HG02870 (cell line): ENCODE results near the gene CRHR2.
"Not testable (repeated sequence)": the region's sequence is repeated elsewhere in the genome, so short reads cannot be mapped to it uniquely, and the experiment has no call there.

Source experiments
- ATAC-seq: cut with Tn5 transposase; IDR thresholded peaks from one replicate; pipeline ENCODE4 v1.9.1; 2021; ENCODE audit warnings: mild to moderate bottlenecking, moderate library complexity; ENCODE audit not compliant: unreplicated experiment

The CRHR2 gene

GRCh38 chr7:30656006-30656957 is 26.0 kb downstream of the CRHR2 start:
- no peak for ATAC-seq

GRCh38 chr7:30655096-30655970 is 26.9 kb downstream of the CRHR2 start:
- ATAC-seq = no peak

DNA sequence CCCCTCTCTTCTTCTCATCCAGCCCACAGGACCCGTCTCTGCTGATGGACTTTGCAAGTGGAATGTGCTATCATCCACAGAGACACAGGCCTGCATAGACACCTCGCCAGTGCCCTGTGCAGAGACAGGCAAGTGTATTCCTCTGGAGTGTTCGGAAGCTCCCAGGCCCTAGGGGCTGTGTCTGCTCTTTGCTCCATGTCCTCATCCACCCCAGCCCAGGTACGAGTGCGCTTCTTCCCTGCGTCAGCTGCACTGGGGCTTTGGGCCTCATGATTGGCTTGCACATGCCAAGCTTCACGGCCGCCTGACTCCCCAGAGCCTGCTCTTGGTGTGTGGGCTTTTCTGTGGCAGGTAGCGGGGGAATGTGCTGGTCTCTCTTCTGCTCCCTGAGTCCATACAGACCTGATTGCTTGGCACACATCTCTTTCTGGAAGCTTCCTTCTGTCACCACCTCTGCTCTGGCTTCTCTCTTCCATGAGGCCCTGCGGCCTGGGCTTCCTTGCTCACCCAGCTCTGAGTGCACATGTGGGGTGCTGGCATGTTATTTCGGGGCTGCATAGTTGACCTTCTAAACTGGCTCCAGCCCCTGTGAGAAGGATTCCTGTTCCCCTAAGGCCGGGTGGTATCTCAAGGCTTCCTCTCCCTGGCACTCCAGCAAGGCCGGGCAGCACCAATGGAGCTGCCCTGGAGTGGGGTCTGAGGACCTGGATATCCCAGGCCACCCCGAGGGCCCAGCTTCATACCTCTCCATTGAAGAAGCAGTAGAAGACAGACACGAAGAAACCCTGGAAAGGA is 27.8 kb downstream of the CRHR2 start:
- ATAC-seq = no peak

DNA sequence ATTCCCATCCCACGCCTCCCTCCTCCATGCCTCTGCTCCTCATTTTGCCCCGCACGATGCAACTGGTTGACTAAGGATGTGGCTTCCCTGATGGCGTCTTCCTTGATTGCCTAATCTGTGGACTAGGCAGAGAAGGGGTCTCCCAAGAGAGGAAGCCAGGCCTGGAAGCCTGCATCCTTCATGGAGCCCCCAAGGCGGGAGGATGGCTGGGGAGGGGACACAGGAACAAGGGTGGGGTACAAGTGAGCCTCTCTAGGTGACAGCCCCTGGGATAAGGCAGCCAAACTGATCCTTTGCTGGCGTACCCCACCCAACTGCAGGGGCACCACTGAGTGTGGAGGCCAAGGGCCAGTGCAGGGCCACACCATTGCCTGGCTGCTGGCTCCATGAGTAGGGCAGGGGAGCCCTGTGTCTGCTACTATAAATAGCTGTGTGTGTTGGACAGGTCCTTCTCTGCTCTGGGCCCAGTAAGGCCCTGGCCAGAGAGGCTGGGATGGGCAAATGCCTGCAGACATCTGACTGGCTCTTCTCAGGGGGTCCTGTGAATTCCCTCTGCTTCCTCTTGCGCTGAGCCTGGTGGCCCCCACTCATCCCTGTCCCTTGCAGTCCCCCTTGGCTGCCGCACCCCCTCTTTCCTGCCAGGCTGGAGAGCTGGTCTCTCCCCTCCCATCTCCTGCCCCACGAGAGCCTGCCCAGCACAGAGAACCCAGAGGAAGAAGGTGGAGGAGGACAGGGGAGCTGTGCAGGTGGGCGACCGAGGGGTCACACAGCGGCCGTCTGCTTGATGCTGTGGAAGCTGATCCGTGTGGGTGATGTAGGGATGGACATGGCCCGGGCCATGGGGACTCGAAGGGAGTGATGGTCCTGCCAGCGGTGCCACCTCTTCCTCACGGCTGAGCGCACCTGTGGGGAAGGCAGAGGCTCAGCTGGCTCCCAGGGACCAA is 29.3 kb downstream of the CRHR2 start:
- no peak for ATAC-seq

GRCh38 chr7:30652132-30652531 is 30.1 kb downstream of the CRHR2 start:
- ATAC-seq = no peak

GRCh38 chr7:30650421-30650808 is 31.8 kb downstream of the CRHR2 start:
- ATAC-seq = no peak

DNA sequence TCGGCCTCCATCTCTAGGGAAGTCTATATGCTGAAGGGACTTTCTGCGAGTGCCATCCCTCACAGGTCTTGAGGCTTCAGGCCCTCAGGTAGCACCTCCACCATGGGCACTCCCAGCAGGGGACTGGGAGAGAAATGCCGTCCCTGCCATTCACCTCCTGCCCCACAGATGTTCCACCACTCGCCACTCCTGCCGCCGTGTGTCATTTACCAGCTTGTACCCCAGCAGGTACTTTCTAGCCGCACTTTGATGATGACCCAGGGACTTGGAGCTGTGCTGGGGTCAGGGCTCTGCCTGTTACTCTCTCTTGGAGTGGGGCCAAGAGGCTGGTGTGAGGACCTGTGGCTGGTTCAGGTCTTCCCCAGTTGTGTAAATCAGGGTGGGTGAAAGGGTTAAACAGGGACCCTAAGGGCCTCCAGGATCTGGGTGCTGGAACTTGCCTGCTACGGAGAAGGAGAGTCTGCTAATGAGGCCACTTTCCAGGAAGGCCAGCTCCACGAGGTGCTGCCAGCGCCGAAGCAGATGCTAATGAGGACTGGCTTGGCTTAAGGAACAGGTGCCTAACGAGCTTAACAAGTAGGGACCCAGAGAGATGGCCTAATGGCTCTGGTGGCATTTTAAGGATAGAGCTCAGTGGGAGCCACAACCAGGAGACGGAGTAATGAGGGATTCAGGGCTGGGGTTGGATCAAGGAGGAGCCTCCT is 32.4 kb downstream of the CRHR2 start:
- no peak for ATAC-seq

- ATAC-seq = no peak
These were observed 33.3 kb downstream of the CRHR2 start for GRCh38 chr7:30648744-30649540.

DNA sequence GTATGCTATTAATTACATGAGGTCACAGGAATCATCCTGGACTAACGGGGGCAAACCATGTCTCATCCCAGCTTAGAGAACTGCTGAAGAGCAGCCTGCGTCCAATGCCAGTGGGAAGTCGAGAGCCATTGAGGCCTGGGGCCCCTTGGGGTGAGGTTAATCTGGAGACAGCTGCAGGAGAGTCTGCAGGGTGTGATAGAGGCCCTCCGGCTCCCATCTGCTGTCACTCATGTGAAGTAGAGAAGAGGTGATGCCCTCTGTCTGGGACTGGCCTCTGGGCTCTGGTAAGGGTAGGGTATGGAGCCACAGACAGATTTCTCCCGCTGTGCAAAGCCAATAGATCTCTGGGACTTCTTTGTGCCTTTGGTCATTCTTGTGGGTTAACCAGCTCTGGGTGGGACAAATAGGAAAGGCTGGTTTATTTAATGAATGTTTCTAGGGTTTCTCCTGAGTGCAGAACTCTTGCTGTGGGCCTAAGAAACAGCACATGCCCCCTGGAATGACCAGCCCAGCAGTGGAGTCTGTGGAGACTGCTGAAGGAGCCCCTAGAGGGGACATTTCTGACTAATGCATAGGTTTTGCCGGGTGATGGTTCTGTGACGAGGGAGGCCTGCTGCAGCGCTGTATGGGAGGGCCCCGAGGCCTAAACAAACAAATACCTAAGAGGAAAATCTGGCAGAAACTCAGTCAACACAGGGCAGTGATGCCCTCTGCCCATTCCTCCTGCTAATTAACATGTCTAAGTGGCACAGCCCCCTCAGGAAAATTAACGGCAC is 34.5 kb downstream of the CRHR2 start:
- ATAC-seq = no peak

GRCh38 chr7:30646154-30646553 is 36.1 kb downstream of the CRHR2 start:
- ATAC-seq = no peak

DNA sequence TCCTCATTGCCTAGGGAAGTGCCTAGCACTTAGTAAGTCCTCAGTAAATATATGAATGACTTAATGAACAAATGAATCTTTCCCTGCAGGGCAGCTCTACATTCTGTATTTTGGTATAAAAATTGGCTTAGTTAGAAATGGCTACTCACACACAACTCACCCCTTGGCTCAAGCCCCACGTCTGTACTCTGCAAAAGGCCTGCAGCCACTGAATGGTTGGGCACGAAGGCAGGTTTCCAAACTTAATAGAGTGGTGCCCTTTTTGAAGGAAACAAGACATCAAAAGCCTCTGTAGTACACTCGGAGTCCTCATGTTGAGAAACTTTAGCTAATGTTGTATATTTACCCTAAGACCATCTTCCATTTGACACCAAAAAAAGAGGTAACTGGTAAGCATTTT is 36.6 kb downstream of the CRHR2 start:
- ATAC-seq = no peak

DNA sequence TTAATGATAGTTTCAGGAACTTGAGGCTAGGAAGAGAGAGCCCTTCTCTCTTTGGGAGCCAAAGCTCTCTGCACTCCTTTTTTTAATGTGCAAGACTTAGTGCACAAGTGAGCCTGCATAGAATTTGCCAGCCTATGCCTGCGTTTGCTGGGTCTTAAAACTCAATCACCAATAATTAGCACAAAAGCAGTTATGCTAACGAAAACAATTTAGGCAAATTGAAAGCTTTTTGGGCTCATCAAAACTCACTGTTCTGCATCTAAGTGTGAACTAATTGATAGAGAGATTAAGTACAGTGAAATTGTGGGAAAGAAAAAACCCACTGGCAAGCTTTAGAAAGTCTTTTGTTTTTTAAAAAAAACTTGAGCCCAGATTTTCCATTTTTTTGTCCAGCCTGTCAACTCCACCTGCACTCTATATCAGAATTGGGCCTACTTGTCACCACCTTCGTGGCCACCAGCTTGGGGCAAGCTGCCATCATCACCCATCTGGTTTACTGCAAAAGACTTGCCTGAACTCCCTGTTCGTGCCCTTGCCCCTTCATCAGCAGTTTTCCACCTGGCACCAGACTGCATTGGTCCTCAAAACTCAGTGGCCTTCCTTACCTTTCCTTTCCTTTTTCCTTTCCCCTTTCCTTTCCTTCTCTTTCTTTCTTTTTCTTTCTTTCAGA is 37.8 kb downstream of the CRHR2 start:
- ATAC-seq = no peak

DNA sequence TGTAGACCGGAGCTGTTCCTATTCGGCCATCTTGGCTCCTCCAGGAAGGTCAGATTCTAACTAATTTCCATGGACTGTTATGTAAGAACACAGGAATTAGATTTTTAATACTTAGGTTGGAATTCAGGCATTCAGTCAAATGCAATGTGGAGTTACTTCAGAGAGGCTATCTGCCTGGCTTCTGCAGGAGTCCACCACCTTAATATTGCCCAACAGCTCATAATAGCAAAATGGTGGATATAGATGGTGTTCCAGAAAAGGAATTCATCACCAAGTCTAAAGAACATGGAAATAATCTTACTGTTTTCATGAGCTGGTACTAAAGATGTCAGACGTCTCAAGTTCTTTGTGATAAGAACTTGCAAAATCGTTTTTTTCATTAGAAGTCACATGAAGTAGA is 39.5 kb downstream of the CRHR2 start:
- no peak for ATAC-seq

- not testable (repeated sequence) for ATAC-seq
These were observed 39.9 kb downstream of the CRHR2 start for GRCh38 chr7:30642322-30642721.

- no peak for ATAC-seq
These were observed 46.5 kb downstream of the CRHR2 start for GRCh38 chr7:30635798-30636197.

DNA sequence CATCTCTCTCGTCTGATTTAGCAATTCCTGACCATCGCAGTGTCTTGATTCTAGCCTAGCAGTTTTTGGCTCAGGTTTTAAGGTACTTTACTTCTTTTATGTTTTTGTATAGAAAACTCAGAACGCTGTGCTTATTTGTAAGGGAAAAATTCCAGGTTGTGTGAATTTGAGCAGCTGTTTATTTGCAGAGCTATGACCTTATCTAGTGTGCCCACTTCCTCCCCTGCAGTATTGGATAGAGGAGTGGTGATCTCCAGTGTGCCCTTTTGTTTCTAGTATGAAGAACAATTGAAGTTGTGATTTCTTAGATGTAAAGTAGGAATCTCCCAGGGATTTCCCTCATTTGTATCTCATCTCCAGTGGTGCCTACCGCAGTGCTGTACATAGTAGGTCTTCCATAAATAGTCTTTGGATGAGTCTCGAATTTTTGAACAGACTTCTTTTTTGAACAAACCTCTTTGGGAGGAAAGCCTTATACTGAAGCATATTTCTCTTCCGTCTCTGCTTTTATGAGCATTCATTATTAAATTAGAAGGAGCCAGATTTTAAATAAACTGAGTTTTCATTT is 47.5 kb downstream of the CRHR2 start:
- ATAC-seq = no peak

GRCh38 chr7:30634193-30634626 is 48.0 kb downstream of the CRHR2 start:
- no peak for ATAC-seq
